Activated CD4-positive, alpha-beta memory T cell treated with anti-CD3 and anti-CD28 coated beads for 36 hours (primary cell): ENCODE results near the gene NDUFB7. TPM values are rescaled to one million over a fixed set of nuclear protein-coding genes. Genes with fewer than 3 reads are reported as not detected.
A peak's percentile ranks its signal among the peaks of the same experiment; 100 is the strongest.

ENCODE experiments used
- CTCF ChIA-PET: fragments of 350-600 bp; sonication (Branson Sonifier 250); formaldehyde crosslinking; loops from one replicate; lab custom pipeline; 2021; ENCODE audit warnings: antibody characterized with exemption, inconsistent platforms; lab: Charles Lee
- POLR2A ChIA-PET: fragments of 350-600 bp; sonication (Branson Sonifier 250); formaldehyde crosslinking; loops from one replicate; lab custom pipeline; 2021; ENCODE audit warnings: antibody characterized with exemption; lab: Charles Lee
- DNase-seq: peaks from one replicate; pipeline ENCODE4 v3.0.0-alpha.2; 2020
- H3K27ac Mint-ChIP-seq: one replicate; pipeline ENCODE4 v1.8.0; 2021; ENCODE audit warnings: mixed read lengths
- H3K27me3 Mint-ChIP-seq: one replicate; pipeline ENCODE4 v1.8.0; 2021; ENCODE audit warnings: mixed read lengths
- H3K36me3 Mint-ChIP-seq: one replicate; pipeline ENCODE4 v1.8.0; 2021; ENCODE audit warnings: mixed read lengths
- H3K4me1 Mint-ChIP-seq: one replicate; pipeline ENCODE4 v1.8.0; 2021; ENCODE audit warnings: low read depth, mixed read lengths
- H3K4me3 Mint-ChIP-seq: one replicate; pipeline ENCODE4 v1.8.0; 2021; ENCODE audit warnings: mild to moderate bottlenecking, mixed read lengths
- H3K9me3 Mint-ChIP-seq: one replicate; pipeline ENCODE4 v1.8.0; 2021; ENCODE audit warnings: mixed read lengths
- intact Hi-C: fragments of 100-400 bp; cut with micrococcal nuclease; formaldehyde crosslinking; loops from one replicate; pipeline ENCODE4 v1.15.1; 2023
- microRNA-seq: library from miRNA; unstranded; fragments of <30 nt; microRNA quantifications from one replicate; pipeline ENCODE4 v1.2.0, GENCODE V29; 2022; ENCODE audit warnings: borderline number of aligned reads, borderline microRNAs expressed, borderline replicate concordance
- total RNA-seq, 2 experiments: library from RNA; stranded (reverse); gene quantifications; one replicate each; pipeline ENCODE4 v1.2.3, GENCODE V29; 2021

The NDUFB7 gene
- total RNA-seq, 2 experiments from 2014 or later, result 118 to 130 TPM

DNA sequence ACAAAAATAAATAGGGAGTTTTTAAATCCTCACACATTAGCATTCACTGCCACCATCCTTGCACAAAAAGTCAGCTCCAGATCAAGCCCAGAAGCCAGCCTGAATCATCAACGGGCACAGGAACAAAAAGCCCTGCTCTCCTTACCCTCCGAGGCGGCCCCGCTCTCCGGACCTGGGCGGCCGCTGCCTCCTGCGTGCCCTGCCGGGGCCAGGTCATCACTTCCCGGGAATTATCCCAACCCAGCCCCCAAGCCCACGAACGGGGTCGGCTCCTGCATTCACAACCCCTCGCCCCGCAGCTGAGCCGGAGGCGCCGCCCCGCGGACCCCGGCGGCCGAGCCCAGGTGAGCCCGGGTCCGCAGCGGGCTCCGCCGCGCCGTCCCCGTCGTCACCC is 54.4 kb downstream of the NDUFB7 start:
- ChIA-PET CTCF (interaction anchor here (0.8 to 4.0 kb wide), 6 partner anchors 11 to 381 kb away, joined by 3 to 21 read pairs (median 8); partner anchors contain the start of gene ASF1B), POLR2A (interaction anchor here (0.6 to 2.3 kb wide), 7 partner anchors 10 to 753 kb away, joined by 3 to 18 read pairs (median 7); partner anchors contain the start of genes GIPC1 and MRI1)
- no peak for DNase-seq
- intact Hi-C loops, result no loop called here
- Mint-ChIP-seq H3K36me3 (peaks cover 36% of the 10 kb centered on the region), H3K4me3 (peak overlapping the region; percentile 88), H3K27me3 (no peaks in the 10 kb centered on the region), H3K27ac (peak overlapping the region; percentile 82), H3K4me1 (peaks cover 55% of the 10 kb centered on the region), H3K9me3 (no peaks in the 10 kb centered on the region)

DNA sequence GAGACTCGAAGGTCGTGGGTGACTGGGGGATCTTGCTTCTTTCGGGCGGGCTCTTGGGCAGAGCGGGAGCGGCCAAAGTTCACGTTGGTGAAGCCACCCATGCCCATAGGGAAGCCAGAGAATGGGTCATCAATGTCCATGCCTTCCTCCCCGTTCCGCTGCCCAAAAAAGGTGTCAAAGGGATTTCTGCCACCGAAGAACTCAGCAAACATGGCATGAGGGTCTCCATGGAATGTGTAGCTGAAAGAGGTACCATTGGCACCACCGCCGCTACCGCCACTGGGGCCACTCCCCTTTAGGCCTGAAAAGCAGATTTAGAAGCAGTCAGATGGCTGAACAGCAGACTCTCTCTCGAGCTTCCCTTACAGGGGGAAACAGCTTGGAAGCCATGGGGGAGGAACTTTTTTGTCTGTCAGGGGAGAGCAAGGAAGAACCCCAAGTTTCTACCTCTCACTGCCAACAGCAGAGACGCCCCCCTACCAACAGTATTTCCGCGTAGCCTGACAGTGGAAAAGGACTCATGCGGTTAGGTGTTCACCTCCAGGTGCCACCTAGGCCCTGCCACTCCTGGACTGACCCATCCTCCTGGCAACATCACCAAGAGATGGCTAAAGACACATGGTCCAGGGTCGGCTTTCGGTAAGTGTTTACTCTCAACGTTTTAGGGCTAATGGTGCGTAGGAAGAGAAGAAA is 55.0 kb downstream of the NDUFB7 start:
- ChIA-PET CTCF (interaction anchor here (0.8 to 4.0 kb wide), 6 partner anchors 11 to 170 kb away, joined by 3 to 21 read pairs (median 8); no protein-coding TSS in a partner anchor), POLR2A (interaction anchor here (0.6 to 2.3 kb wide), 6 partner anchors 9 to 753 kb away, joined by 3 to 18 read pairs (median 12); partner anchors contain the start of genes GIPC1 and MRI1)
- DNase-seq, result peak; percentile 29
- Mint-ChIP-seq H3K4me3 (peak overlapping the region; percentile 88), H3K27me3 (no peaks in the 10 kb centered on the region), H3K4me1 (peaks cover 50% of the 10 kb centered on the region), H3K36me3 (peaks cover 36% of the 10 kb centered on the region), H3K27ac (peak overlapping the region; percentile 82), H3K9me3 (no peaks in the 10 kb centered on the region)
- intact Hi-C loops, result no loop called here

Small RNA genes within 50 kb of the gene (microRNA-seq; reads per million reads assigned to microRNA genes)
- gene MIR639, result not detected

Other genes with a start within 250 kb of the NDUFB7 start
- gene ADGRE5, start 190.6 kb downstream of the NDUFB7 start, total RNA-seq, result 100 to 1,000 TPM; 202 to 206 TPM
- 100 to 1,000 TPM; 200 to 204 TPM for gene DDX39A, start 152.7 kb downstream of the NDUFB7 start, total RNA-seq
- 100 to 1,000 TPM; 188 to 207 TPM for gene PKN1, start 138.8 kb downstream of the NDUFB7 start, total RNA-seq
- gene PTGER1, start 96.7 kb downstream of the NDUFB7 start, total RNA-seq, result under 1 TPM; 0.29 to 0.41 TPM
- 10 to 100 TPM; 31.5 to 35.2 TPM for gene GIPC1, start 75.9 kb downstream of the NDUFB7 start, total RNA-seq
- gene DNAJB1, start 53.7 kb downstream of the NDUFB7 start, total RNA-seq, result 10 to 100 TPM; 71.2 to 76.5 TPM
- 100 to 1,000 TPM; 120 TPM for gene TECR, start 42.5 kb downstream of the NDUFB7 start, total RNA-seq
- under 1 TPM; 0.33 to 0.85 TPM for gene CLEC17A, start 11.0 kb upstream of the NDUFB7 start, total RNA-seq
- not detected for gene ADGRE3, start 102.8 kb upstream of the NDUFB7 start, total RNA-seq
- 10 to 100 TPM; 16.7 to 18.0 TPM for gene ZNF333, start 118.0 kb upstream of the NDUFB7 start, total RNA-seq
- gene ADGRE2, start 206.5 kb upstream of the NDUFB7 start, total RNA-seq, result under 1 TPM; 0.55 to 0.58 TPM